Lower lobe of right lung (tissue), 2 donors: ENCODE data around the gene GFPT2. TPM values are rescaled to one million over a fixed set of nuclear protein-coding genes. Genes with fewer than 3 reads are reported as not detected.

ENCODE experiments used
- ATAC-seq, 2 donors: fragments of 200-7000 bp; cut with Tn5 transposase; one replicate each; pipeline ENCODE4 v1.9.1; 2020 to 2022; ENCODE audit warnings: mild to moderate bottlenecking in 2 of 2, moderate library complexity in 2 of 2
- DNase-seq: peaks from one replicate; pipeline ENCODE4 v3.0.0-alpha.2; 2020
- H3K27ac ChIP-seq: fragments of 200-600 bp; one replicate; pipeline ENCODE4 v1.8.0; 2022
- H3K27me3 ChIP-seq: fragments of 200-600 bp; one replicate; pipeline ENCODE4 v1.8.0; 2022; ENCODE audit warnings: low read depth
- H3K36me3 ChIP-seq: fragments of 200-600 bp; one replicate; pipeline ENCODE4 v1.8.0; 2022; ENCODE audit warnings: mild to moderate bottlenecking
- H3K4me1 ChIP-seq: fragments of 200-600 bp; one replicate; pipeline ENCODE4 v1.8.0; 2022
- H3K4me3 ChIP-seq: fragments of 200-600 bp; one replicate; pipeline ENCODE4 v1.8.0; 2022; ENCODE audit warnings: mild to moderate bottlenecking
- H3K9me3 ChIP-seq: fragments of 200-600 bp; one replicate; pipeline ENCODE4 v1.8.0; 2022
- CTCF ChIP-seq: fragments of 200-600 bp; IDR thresholded peaks from one replicate; pipeline ENCODE4 v1.8.0; 2022; ENCODE audit warnings: antibody characterized with exemption, mild to moderate bottlenecking
- intact Hi-C: fragments of 100-400 bp; cut with DNase I; formaldehyde crosslinking; loops from one replicate; pipeline ENCODE4 v1.11.0; 2022
- total RNA-seq: library from RNA; stranded (reverse); fragmentation: NEBNext Ultra II Directional; extraction: Animal tissue kit (Norgen Biotek cat#: 25700); gene quantifications from one replicate; pipeline ENCODE4 v1.2.1, GENCODE V29; 2021
- donor health status: DM: no; HTN: yes; CAD: no; lungs with severe emphysema.

GFPT2 gene
- total RNA-seq, 1 donor from 2014 or later: 13.4 TPM

GRCh38 chr5:180396926-180397325 is 43.8 kb upstream of the GFPT2 start:
- DNase-seq (no peak), ATAC-seq (no peak)
- H3K27ac ChIP-seq: no peak overlapping the region
- no peaks in the 10 kb centered on the region for H3K9me3 ChIP-seq
- H3K4me1 ChIP-seq: no peaks in the 10 kb centered on the region
- no peak overlapping the region for H3K4me3 ChIP-seq
- H3K27me3 ChIP-seq: no peaks in the 10 kb centered on the region
- intact Hi-C loops: no loop called here
- no peaks in the 10 kb centered on the region for H3K36me3 ChIP-seq
- no peak for TF ChIP-seq CTCF

- intact Hi-C loops: no loop called here
- ATAC-seq: no peak
Measured at GRCh38 chr5:180395540-180396274, 42.6 kb upstream of the GFPT2 start.

GRCh38 chr5:180394031-180394636 is 41.0 kb upstream of the GFPT2 start:
- ATAC-seq (no peak), DNase-seq (no peak)
- intact Hi-C loops: no loop called here
- no peaks in the 10 kb centered on the region for H3K36me3 ChIP-seq
- no peaks in the 10 kb centered on the region for H3K27me3 ChIP-seq
- TF ChIP-seq CTCF: no peak
- no peaks in the 10 kb centered on the region for H3K9me3 ChIP-seq
- H3K27ac ChIP-seq: no peak overlapping the region
- H3K4me1 ChIP-seq: no peaks in the 10 kb centered on the region
- no peak overlapping the region for H3K4me3 ChIP-seq

More at GRCh38 chr5:180395540-180396274, 42.6 kb upstream of the GFPT2 start:
- no peaks in the 10 kb centered on the region for H3K9me3 ChIP-seq
- no peak overlapping the region for H3K27ac ChIP-seq
- H3K27me3 ChIP-seq: no peaks in the 10 kb centered on the region
- no peaks in the 10 kb centered on the region for H3K36me3 ChIP-seq
- H3K4me1 ChIP-seq: no peaks in the 10 kb centered on the region
- TF ChIP-seq CTCF: no peak
- DNase-seq: no peak
- H3K4me3 ChIP-seq: no peak overlapping the region

GRCh38 chr5:180391276-180391675 is 38.1 kb upstream of the GFPT2 start:
- H3K4me1 ChIP-seq: no peaks in the 10 kb centered on the region
- intact Hi-C loops: no loop called here
- DNase-seq (no peak), ATAC-seq (no peak)
- H3K36me3 ChIP-seq: no peaks in the 10 kb centered on the region
- no peak for TF ChIP-seq CTCF
- no peaks in the 10 kb centered on the region for H3K27me3 ChIP-seq
- no peaks in the 10 kb centered on the region for H3K9me3 ChIP-seq
- no peak overlapping the region for H3K4me3 ChIP-seq
- H3K27ac ChIP-seq: no peak overlapping the region

- Histone ChIP-seq H3K27ac (no peak overlapping the region), H3K27me3 (no peaks in the 10 kb centered on the region), H3K4me3 (no peak overlapping the region), H3K36me3 (no peaks in the 10 kb centered on the region), H3K9me3 (no peaks in the 10 kb centered on the region), H3K4me1 (no peaks in the 10 kb centered on the region)
- intact Hi-C loops: no loop called here
- ATAC-seq (peak; percentile 8 to 20), DNase-seq (no peak)
- TF ChIP-seq CTCF: no peak
Measured at GRCh38 chr5:180390441-180391190, 37.5 kb upstream of the GFPT2 start.
